Activated CD8-positive, alpha-beta memory T cell treated with anti-CD3 and anti-CD28 coated beads, Interleukin-2, amount 50 U/mL, for 24 hours (primary cell): ENCODE measurements around the gene RHOF.
"Not testable (repeated sequence)": the region's sequence is repeated elsewhere in the genome, so short reads cannot be mapped to it uniquely, and the experiment has no call there.

Experiments
- DNase-seq: peaks from one replicate; pipeline ENCODE4 v3.0.0-alpha.2; 2020; ENCODE audit errors: extremely low read depth

RHOF gene

DNA sequence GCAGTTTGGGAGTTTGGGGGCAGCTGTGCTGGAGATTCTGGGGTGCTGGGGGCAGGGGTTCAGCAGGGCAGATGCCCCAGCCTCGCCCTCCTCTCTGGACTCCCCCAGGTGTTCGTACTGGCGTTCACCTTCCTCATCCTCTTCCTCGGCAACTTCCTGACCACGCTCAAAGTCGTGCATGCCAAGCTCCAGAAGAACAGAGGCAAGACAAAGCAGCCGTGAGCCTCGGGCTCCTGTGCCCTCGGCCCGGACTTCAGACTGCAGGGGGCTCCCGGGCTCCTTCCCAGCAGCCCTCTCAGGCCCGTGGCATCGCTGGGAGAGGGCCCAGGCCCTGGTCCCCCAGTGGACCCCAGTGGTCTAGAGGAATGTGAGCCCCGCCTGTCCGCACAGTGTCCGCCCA is 18.0 kb downstream of the RHOF start:
- no peak for DNase-seq

DNA sequence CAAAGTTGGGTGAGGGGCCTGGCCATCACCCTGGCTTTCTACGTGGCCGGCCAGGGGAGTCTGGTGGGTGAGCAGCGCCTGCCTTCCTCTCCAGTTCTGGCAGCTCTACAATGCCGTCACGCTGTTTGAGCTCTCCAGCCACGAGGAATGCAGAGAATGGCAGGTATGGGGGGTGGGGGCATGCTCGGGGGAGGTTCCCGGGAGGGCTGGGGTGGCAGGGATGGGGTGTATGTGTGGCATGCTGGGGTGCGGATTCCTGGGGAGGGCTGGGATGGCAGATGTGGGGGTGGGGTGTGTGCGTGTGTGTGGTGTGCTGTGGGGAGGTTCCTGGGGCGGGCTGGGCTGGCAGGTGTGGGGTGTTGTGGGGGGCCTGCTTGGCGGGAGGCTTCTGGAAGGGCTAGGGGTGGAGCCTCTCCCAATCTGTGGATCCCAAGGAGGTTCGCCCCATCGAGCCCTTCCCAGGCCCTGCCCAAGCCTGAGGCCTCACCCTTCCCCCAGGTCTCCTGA is 18.5 kb downstream of the RHOF start:
- no peak for DNase-seq

GRCh38 chr12:121773011-121773777 is 20.3 kb downstream of the RHOF start:
- DNase-seq: no peak

DNA sequence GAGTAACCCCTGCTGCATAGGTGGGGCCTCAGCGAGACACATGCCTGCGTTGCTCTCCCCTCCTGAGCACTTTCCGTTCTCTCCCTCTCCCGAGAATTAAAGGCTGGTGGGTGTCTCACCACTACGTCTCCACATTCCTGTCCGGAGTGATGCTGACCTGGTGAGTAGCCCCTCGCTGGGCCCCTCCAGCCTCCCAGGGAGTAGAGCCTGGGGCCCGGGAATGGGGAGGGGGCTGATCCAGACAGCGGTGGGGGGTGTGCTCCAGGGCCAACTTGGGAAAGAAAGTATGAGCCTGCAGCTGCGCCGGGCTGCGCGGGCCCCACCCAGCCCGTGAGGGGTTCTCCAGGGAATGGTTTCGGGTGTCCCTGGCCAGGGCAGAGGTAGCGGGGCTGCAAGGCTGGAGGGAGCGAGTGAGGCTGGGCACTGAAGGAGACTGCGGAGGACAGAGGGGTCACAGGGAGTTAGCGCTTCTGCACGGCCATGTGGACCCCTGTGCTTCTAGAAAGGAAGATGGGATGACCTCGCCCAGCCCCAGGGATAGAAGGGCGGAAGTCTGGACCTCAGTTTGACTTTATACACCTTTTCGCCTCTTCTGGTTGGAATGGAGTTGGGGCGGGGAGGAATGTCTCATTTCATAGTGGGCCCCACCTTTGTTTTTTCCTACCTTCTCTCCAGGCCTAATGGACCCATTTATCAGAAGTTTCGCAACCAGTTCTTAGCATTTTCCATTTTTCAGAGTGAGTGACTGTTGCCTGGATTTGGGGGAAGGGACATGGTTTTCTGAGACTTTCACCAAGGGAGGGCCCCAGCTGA is 22.5 kb downstream of the RHOF start:
- no peak for DNase-seq

- no peak for DNase-seq
Measured at GRCh38 chr12:121770388-121770787, 23.1 kb downstream of the RHOF start.

GRCh38 chr12:121769831-121770301 is 23.6 kb downstream of the RHOF start:
- no peak for DNase-seq

DNA sequence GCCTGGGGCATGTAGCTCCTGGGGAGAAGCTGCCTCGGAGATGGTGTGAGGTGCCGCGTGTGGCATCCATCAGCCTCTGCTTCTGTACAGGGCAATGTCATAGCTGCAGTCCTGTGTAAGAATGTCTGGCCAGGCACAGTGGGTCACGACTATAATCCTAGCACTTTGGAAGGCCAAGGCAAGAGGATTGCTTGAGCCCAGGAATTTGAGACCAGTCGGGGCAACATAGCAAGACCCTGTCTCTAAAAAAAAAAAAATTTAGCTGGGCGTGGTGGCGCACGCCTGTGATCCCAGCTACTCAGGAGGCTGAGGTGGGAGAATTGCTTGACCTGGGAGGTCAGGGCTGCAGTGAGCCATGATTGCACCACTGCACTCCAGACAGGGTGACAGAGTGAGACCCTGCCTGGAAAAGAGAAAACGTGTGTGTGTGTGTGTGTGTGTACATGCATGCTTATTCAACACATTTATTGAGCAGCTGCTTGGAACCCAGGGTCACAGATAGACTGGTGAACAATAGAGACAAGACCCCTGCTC is 24.1 kb downstream of the RHOF start:
- DNase-seq: no peak

DNA sequence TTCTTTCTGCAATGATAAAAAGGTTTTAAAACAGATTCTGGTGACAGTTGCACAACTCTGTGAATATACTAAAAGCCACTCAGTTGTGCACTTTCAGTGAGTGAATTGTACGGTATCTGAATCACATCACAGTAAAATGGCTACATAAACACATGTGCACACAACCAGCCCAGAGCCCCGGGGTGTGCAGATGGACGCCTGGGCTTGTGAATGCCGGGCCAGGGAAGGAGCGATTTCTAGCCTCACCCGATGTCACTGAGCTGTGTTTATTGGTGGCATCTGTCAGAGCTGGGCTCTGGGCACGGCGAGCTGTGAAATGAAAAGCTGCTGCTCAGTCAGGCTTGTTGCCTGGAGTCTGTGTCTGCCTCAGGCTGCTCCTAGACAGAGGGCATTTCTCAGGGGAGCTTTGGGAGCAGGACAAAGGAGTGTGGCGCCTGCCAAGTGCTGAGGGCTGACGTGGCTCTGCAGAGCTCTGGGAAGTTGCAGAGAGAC is 25.9 kb downstream of the RHOF start:
- no peak for DNase-seq

DNA sequence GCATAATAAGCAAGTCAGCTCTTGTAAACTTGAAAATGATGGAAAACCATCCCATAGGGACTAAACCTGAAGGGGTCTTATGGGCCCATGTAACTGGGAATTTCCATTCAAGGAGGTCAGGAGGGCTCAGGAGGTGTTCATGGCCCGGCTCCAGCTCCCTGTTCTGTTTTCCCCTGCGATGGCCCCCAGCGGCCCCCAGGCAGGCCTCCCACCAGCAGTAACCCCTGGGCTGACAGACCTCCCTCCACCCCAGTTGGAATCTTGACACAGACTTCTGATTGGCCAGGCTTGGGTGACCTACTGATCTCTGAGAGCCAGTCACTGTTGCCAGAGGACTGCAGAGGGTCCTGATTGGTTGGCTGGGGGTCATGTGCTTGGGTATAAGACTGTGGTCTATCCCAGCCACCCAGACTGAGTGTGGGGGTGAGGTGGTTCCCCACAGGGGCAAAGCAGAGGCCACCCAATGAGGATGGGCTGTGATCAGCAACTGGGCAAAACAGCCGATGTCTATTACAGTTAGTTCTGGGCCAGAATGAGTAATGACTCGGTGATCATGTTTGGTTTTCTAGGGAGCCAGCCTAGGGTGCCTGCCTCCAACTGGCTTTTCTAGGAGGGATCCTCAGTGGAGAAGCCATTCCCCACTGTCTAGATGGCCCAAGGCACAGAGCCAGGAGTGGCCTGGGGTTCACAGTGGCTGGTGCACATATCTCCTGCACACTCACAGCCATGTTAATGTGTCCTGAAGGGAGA is 27.0 kb downstream of the RHOF start:
- DNase-seq: no peak

- no peak for DNase-seq
Measured at GRCh38 chr12:121765573-121765972, 27.9 kb downstream of the RHOF start.

GRCh38 chr12:121764808-121765207 is 28.7 kb downstream of the RHOF start:
- DNase-seq: no peak

- DNase-seq: no peak
Measured at GRCh38 chr12:121762269-121762668, 31.2 kb downstream of the RHOF start.

DNA sequence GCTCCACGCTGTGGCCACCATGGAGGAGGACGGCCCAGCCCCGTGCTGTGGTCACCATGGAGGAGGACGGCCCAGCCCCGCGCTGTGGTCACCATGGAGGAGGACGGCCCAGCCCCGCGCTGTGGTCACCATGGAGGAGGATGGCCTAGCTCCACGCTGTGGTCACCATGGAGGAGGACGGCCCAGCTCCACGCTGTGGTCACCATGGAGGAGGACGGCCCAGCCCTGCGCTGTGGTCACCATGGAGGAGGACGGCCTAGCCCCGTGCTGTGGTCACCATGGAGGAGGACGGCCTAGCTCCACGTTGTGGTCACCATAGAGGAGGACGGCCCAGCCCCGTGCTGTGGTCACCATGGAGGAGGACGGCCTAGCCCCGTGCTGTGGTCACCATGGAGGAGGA is 35.0 kb downstream of the RHOF start:
- DNase-seq: not testable (repeated sequence)

- DNase-seq: no peak
Measured at GRCh38 chr12:121755591-121755990, 37.9 kb downstream of the RHOF start.

GRCh38 chr12:121754836-121755235 is 38.7 kb downstream of the RHOF start:
- no peak for DNase-seq

DNA sequence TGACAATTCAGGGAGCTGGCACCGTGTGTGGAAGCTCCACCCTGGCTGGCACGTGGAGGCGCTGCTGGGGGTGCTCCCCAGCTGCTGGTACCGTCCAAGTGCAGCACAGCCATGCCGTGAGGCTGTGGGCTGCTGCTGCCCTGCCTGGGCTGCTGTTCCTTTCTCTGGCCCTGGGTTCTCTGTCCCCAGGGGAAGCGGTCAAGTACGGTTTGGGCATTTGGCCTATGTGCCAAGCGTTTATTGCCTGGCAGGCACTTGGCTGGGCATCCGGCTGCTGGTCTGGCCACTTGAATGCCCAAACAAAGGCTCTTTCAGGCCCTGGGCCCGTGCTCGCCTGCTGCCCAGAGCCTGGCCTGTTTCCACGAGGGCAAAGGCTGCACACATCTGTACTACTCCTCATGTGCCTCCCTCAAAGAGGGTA is 39.6 kb downstream of the RHOF start:
- no peak for DNase-seq

- DNase-seq: no peak
Measured at GRCh38 chr12:121751749-121752351, 41.6 kb downstream of the RHOF start.

- no peak for DNase-seq
Measured at GRCh38 chr12:121751034-121751433, 42.5 kb downstream of the RHOF start.

DNA sequence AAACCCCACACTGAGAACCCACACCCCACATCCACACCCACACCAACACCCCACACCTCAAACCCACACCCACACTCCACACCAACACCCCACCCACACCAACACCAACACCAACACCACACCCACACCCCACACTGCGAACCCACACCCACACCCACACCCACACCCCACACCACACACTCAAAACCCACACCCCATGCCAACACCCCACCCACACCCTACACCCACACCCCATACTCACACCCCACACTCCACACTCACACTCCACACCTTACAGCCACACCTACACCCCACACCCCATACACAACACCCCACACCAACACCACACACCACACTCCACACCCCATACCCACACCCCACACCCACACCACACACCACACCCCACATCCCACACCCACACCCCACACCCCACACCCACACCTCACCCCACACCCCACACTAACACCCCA is 43.0 kb downstream of the RHOF start:
- no peak for DNase-seq

DNA sequence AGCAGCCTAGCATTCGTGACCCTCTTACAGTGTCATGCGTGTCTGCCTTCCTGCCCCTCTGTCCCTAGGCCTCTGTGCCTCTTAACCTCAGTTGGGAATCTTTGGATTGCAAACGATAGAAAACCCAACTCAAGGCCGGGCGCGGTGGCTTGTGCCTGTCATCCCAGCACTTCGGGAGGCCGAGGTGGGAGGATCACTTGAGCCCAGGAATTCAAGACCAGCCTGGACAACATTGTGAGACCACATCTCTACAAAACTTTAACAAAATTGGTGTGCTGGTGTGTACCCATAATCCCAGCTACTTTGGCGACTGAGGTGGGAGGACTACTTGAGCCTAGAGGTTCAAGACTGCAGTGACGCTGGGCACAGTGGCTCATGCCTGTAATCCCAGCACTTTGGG is 44.2 kb downstream of the RHOF start:
- DNase-seq: no peak
